ENCODE results near the gene USP34.
"Not testable (repeated sequence)": the region's sequence is repeated elsewhere in the genome, so short reads cannot be mapped to it uniquely, and the experiment has no call there.

Gene USP34

GRCh38 chr2:61178603-61179545 lies 292.0 kb downstream of the USP34 start:
- DNase-seq = no peak

GRCh38 chr2:61177727-61178549 lies 292.9 kb downstream of the USP34 start:
- DNase-seq = peak; percentile 29 to 48

- DNase-seq = peak; percentile 80 to 83
Measured at GRCh38 chr2:61176755-61177726, 293.8 kb downstream of the USP34 start.

GRCh38 chr2:61175036-61175435 lies 295.9 kb downstream of the USP34 start:
- no peak for DNase-seq

- no peak for DNase-seq
Measured at GRCh38 chr2:61173116-61173515, 297.8 kb downstream of the USP34 start.

DNA sequence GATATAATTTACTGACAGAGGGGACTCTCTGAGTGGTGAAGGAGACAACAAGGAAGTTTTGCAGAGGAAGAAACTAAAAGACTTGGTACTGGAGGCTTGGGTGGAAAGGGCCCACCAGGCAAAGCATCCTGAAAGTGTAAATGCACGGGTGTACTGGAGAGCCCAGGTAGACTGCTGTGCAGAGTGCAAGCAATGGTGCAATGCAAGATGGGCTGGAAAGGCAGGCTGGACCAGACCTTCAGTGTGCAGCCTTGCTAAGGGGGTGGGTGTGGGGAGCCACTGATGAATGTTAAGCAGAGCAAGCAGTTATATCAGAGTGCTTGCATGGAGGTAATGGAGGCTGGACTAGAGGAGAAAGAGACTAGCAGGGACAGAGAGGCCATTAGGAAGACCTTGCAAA lies 298.2 kb downstream of the USP34 start:
- no peak for DNase-seq

DNA sequence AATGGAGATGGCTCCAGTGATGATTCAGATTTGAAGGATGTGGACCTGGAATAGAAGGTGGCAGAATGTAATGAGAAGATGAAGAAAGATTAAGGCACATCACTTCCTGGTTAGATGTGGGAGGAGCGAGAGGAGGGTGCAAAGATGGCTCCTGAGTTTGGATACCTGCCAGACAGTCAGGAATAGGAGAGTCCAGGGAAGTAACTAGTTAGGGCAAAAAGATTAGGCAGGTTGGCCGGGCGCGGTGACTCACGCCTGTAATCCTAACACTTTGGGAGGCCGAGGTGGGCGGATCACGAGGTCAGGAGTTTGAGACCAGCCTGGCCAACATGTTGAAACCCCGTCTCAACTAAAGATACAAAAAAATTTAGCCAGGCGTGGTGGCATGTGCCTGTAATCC lies 303.3 kb downstream of the USP34 start:
- DNase-seq = no peak

- DNase-seq = no peak
Measured at GRCh38 chr2:61165946-61166345, 304.9 kb downstream of the USP34 start.

DNA sequence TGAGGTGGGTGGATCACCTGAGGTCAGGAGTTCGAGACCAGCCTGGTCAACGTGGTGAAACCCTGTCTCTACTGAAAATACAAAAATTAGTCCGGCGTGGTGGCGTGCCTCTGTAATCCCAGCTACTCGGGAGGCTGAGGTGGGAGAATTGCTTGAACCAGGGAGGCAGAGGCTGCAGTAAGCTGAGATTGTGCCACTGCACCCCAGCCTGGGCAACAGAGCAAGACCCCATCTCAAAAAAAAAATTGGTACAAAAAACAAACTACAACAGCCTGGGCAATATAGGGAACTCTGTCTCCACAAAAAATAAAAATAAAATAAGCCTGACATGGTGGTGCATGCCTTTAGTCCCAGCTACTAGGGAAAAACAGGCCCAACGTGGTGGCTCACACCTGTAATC lies 305.8 kb downstream of the USP34 start:
- not testable (repeated sequence) for DNase-seq

GRCh38 chr2:61162721-61163120 lies 308.2 kb downstream of the USP34 start:
- DNase-seq = no peak

DNA sequence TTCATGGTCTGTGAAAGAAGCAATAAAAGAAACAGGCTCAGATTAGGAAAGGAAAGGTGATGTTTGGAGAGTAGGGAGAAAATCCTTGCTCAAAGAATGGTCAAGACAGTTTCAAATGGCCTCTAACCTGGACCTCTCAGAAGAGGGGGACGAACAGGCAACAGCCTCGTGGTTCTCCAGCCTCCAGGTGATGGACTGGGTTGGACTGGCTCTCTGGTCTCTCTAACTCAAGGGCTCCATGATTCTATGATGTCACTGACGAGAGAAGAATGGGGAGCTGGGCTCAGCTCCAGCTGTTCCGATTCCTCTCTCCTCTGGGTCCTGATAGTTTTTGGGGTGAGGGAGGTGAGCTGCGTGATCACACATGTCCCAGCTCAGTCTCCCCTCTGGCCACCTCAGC lies 309.0 kb downstream of the USP34 start, which contains the start of gene C2orf74:
TSS of gene C2orf74 (plus strand) at position 301 of the 400 bp plus-strand sequence. CDS start 327 bp downstream, outside the sequence.
- no peak for DNase-seq

GRCh38 chr2:61158356-61158955 lies 312.4 kb downstream of the USP34 start:
- DNase-seq = no peak

DNA sequence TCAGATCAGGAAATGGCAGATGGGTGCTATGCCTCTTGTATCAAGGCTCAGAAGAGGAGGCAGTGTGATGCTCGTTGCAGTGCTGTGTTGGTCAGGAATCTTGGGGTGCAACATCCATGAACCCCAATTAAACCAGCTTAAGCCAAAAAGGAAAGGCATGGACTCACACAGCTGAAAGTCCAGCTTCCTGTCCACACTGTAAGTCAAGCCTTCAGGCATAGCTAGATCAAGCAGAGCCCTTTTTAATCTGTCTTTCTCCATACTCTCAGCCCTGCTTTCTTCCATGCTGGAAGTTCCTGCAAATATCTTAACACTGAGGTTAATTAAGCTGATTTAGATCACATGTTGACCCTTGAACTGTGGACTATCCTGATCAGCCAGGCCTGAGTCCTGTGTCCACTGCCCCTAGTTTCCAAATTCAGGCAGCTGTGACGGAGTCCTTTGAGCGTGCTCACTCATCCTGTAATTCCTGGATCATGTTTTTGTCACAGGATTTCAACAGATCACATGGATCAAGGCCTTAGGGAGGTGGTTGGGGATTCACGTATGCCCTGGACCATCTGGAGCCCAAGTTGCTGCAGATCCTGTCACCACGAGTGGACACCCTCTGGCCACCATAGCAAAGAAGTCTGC lies 313.4 kb downstream of the USP34 start:
- no peak for DNase-seq

DNA sequence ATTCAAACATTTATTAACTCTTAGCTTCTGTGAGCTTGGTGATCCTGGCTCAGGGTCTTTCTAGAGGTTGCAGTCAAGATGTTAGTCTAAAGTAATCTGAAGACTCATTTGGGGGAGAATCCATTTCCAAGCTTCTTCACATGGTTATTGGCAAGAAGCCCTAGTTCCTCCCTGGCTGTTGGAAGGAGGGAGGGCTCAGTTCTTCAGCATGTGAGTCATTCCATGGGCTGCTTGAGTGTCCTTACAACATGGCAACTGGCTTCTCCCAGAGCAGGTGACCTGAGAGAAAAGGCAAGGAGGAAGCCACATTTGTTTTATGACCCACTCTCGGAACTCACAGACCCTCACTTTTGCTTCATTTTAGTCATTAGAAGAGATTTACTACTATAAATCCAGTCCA lies 319.5 kb downstream of the USP34 start:
- DNase-seq = no peak

- no peak for DNase-seq
Measured at GRCh38 chr2:61149074-61149473, 321.8 kb downstream of the USP34 start.

DNA sequence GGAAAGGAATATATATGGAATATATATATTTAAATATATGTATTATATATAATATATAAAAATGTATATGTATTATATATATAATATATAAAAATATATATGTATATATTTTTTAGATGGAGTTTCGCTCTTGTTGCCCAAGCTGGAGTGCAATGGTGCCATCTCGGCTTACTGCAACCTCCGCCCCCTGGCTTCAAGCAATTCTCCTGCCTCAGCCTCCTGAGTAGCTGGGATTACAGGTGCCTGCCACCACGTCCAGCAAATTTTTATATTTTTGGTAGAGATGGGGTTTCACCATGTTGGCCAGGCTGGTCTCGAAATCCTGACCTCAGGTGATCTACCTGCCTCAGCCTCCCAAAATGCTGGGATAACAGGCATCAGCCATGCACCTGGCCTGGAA lies 322.8 kb downstream of the USP34 start:
- not testable (repeated sequence) for DNase-seq

GRCh38 chr2:61145990-61146389 lies 324.9 kb downstream of the USP34 start:
- DNase-seq = no peak

- DNase-seq = peak; percentile 80 to 95
Measured at GRCh38 chr2:61144697-61145268, 326.1 kb downstream of the USP34 start.

DNA sequence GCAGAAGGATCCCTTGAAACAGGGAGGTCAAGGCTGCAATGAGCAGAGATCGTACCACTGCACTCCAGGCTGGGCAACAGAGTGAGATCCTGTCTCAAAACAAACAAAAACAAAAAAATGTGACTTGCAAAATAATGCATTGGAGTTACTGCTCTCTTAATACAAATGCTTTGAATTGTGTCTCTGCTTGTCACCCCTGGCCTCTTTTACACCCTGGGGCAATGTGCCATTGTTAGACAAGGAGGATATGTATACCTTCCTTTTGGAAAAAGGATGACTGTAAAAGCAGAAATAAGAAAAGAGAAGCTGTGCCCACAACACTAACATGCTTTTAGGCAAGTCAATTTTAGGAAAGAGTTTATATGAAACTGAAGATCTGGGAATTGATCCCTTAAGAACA lies 329.7 kb downstream of the USP34 start:
- DNase-seq = no peak

DNA sequence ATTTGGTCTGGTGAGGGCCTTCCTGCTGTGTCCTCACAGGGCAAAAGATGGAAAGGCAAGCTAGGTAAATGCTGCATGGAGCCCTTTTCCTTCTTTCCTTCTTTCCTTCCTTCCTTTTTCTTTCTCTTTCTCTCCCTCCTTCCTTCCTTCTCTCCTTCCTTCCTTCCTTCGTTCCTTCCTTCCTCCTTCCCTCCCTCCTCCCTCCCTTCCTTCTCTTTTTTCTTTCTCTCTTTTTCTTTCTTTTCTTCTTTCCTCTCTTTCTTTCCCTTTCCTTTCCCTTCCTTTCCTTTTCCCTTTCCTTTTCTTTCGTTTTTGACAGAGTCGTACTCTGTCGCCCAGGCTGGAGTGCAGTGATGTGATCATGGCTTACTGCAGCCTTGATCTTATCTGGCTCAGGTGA lies 332.0 kb downstream of the USP34 start:
- no peak for DNase-seq

Data from bone marrow (tissue), 2 donors.